Thyroid gland (tissue), 4 donors: Measurements from ENCODE around the gene FOSL1. TPM values are rescaled to one million over a fixed set of nuclear protein-coding genes. Genes with fewer than 3 reads are reported as not detected.

Source experiments
- DNase-seq, 2 donors: peaks; one replicate each; pipeline ENCODE4 v3.0.0-alpha.2; 2019
- H3K27ac ChIP-seq, 3 donors: fragments of 200-600 bp; sonication (generic); 1 replicate in 2 of 3; 2 replicates in 1 of 3; pipeline ENCODE4 v1.5.1; 2016 to 2019; ENCODE audit warnings: mild to moderate bottlenecking in 1 of 3, moderate library complexity in 1 of 3
- H3K27me3 ChIP-seq: fragments of 200-600 bp; sonication (generic); one replicate; pipeline ENCODE4 v1.5.1; 2019
- H3K36me3 ChIP-seq, 2 donors: fragments of 200-600 bp; sonication (generic); one replicate each; pipeline ENCODE4 v1.5.1; 2016 to 2019
- H3K4me1 ChIP-seq, 2 donors: fragments of 200-600 bp; sonication (generic); one replicate each; pipeline ENCODE4 v1.5.1; 2017 to 2019
- H3K4me3 ChIP-seq, 3 donors: fragments of 200-600 bp; sonication (generic); replicated peaks in 1 of 3; 1 replicate in 2 of 3; 2 replicates in 1 of 3; pipeline ENCODE4 v1.5.1; 2016; ENCODE audit warnings: mild to moderate bottlenecking in 1 of 3
- H3K9me3 ChIP-seq: fragments of 200-600 bp; sonication (generic); one replicate; pipeline ENCODE4 v1.5.1; 2017
- CTCF ChIP-seq, 6 experiments: fragments of 200-600 bp in 3 of 6; fragments of 450-650 bp in 3 of 6; sonication (generic) in 3 of 6; IDR thresholded peaks; one replicate each; pipeline ENCODE4 v1.5.1; 2016 to 2019; ENCODE audit warnings: antibody characterized with exemption in 6 of 6, mild to moderate bottlenecking in 2 of 6, inconsistent platforms in 1 of 6, moderate library complexity in 1 of 6
- POLR2A ChIP-seq, 2 donors: fragments of 450-650 bp; IDR thresholded peaks; one replicate each; pipeline ENCODE4 v1.6.1; 2017; ENCODE audit warnings: antibody characterized with exemption in 2 of 2, mild to moderate bottlenecking in 2 of 2, moderate library complexity in 1 of 2
- WGBS, 2 donors: methylation state at CpG; one replicate each; pipeline ENCODE4 v1.1.5; 2017; 5-methylcytosine and 5-hydroxymethylcytosine counted together
- intact Hi-C: fragments of 100-400 bp; cut with DNase I; formaldehyde crosslinking; loops from one replicate; pipeline ENCODE4 v1.15.1; 2023
- total RNA-seq, 4 donors: library from RNA; depleted of rRNA; stranded (reverse); fragments of >200 nt; gene quantifications; one replicate each; pipeline ENCODE4 v1.2.3, GENCODE V29; 2016

The FOSL1 gene
- total RNA-seq, 4 donors from 2014 or later: 0.33 to 1.6 (median 1.5) TPM

DNA sequence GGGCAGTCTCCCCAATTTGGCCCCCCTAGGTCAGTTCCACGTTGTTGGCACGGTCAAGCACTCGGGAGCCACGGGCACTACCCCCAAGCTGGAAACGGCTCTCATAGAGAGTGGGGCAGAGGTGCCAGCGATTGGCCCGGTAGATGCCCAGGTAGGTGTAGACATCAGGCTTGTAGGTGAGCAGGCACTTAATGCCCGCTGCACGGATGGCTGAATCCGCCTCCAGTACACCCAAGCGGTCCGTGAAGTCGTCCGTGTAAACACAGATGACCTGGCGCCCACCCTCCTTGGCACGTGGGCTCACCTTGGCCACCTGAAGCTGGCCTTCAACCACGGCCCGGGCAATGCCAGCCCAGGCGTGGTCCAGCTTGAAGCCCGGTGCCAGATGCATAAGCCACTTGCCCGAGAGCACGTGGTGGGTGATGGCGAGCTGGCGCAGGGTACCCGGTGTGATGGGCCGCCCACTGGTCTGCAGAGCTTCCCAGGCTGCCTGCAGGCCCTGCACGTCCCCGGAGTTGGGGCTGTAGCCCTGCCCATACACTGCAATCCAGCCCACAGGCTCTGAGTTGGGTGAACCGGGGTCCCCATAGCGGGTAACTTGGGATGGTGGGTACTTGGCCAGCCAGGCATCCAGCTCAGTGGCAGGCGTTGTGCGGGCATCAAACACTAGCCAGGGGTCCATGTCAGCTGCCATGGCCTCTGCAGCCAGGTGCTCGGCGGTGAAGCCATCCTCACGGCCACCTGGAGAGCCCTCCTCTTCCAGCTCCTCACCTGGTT is 17.4 kb upstream of the FOSL1 start:
- Histone ChIP-seq H3K4me3 (peak overlapping the region in 1 of 3 donors; percentile 84), H3K27me3 (no peaks in the 10 kb centered on the region), H3K4me1 (peaks cover 27 to 47% of the 10 kb centered on the region in 2 donors), H3K36me3 (peaks cover 0 to 8% of the 10 kb centered on the region in 2 donors), H3K27ac (peak overlapping the region in 2 of 3 donors; percentile 82 to 85), H3K9me3 (no peaks in the 10 kb centered on the region)
- no peak for TF ChIP-seq CTCF (IDR thresholded peaks at IDR 0.05)
- no peak for TF ChIP-seq POLR2A (IDR thresholded peaks at IDR 0.05)
- intact Hi-C loops: loop anchor here (5.0 kb wide), 1 partner anchor 45 kb away; the partner anchor contains the start of gene SART1
- peak; percentile 65 to 77 for DNase-seq
- 45 to 55% methylated on average over 6 to 22 of the region's 35 CpGs for WGBS, 2 donors

GRCh38 chr11:65917077-65917433 is 16.9 kb upstream of the FOSL1 start:
- TF ChIP-seq CTCF (IDR thresholded peaks at IDR 0.05): no peak
- no peak for TF ChIP-seq POLR2A (IDR thresholded peaks at IDR 0.05)
- H3K4me3 ChIP-seq: peak overlapping the region in 1 of 3 donors; percentile 84
- DNase-seq: no peak
- 96 to 100% methylated on average over 3 of the region's 3 CpGs for WGBS, 2 donors
- H3K27me3 ChIP-seq: no peaks in the 10 kb centered on the region
- peaks cover 27 to 50% of the 10 kb centered on the region in 2 donors for H3K4me1 ChIP-seq
- peak overlapping the region in 1 of 3 donors; percentile 73 for H3K27ac ChIP-seq
- H3K9me3 ChIP-seq: no peaks in the 10 kb centered on the region
- intact Hi-C loops: loop anchor here (5.0 kb wide), 1 partner anchor 45 kb away; the partner anchor contains the start of gene SART1
- peaks cover 0 to 3% of the 10 kb centered on the region in 2 donors for H3K36me3 ChIP-seq

- intact Hi-C loops: loop anchor here (5.0 kb wide), 1 partner anchor 46 kb away; the partner anchor contains the start of gene SART1
- H3K4me3 ChIP-seq: no peak overlapping the region
- peak overlapping the region in 2 of 3 donors; percentile 46 to 73 for H3K27ac ChIP-seq
- H3K9me3 ChIP-seq: no peaks in the 10 kb centered on the region
- 86 to 92% methylated on average over 7 of the region's 7 CpGs for WGBS, 2 donors
- no peak for DNase-seq
- no peaks in the 10 kb centered on the region for H3K36me3 ChIP-seq
- no peaks in the 10 kb centered on the region for H3K27me3 ChIP-seq
- no peak for TF ChIP-seq CTCF (IDR thresholded peaks at IDR 0.05)
- no peak for TF ChIP-seq POLR2A (IDR thresholded peaks at IDR 0.05)
- peaks cover 27 to 56% of the 10 kb centered on the region in 2 donors for H3K4me1 ChIP-seq
These were observed 16.2 kb upstream of the FOSL1 start for GRCh38 chr11:65916391-65916790.

GRCh38 chr11:65915821-65916251 is 15.6 kb upstream of the FOSL1 start:
- Histone ChIP-seq H3K27ac (peak overlapping the region in 2 of 3 donors; percentile 46 to 73), H3K4me3 (no peak overlapping the region), H3K9me3 (no peaks in the 10 kb centered on the region), H3K4me1 (peaks cover 24 to 52% of the 10 kb centered on the region in 2 donors), H3K36me3 (no peaks in the 10 kb centered on the region), H3K27me3 (no peaks in the 10 kb centered on the region)
- intact Hi-C loops: loop anchor here (5.0 kb wide), 1 partner anchor 46 kb away; the partner anchor contains the start of gene SART1
- DNase-seq: peak in 1 of 2 donors; percentile 42
- no peak for TF ChIP-seq POLR2A (IDR thresholded peaks at IDR 0.05)
- 45 to 56% methylated on average over 11 to 13 of the region's 13 CpGs for WGBS, 2 donors

- H3K4me3 ChIP-seq: no peak overlapping the region
- no peaks in the 10 kb centered on the region for H3K9me3 ChIP-seq
- TF ChIP-seq CTCF (IDR thresholded peaks at IDR 0.05) (no peak), POLR2A (IDR thresholded peaks at IDR 0.05) (no peak)
- peak overlapping the region in 2 of 3 donors; percentile 46 to 73 for H3K27ac ChIP-seq
- intact Hi-C loops: loop anchor here (5.0 kb wide), 1 partner anchor 47 kb away; the partner anchor contains the start of gene SART1
- no peak for DNase-seq
- no peaks in the 10 kb centered on the region for H3K27me3 ChIP-seq
- no peaks in the 10 kb centered on the region for H3K36me3 ChIP-seq
- 54 to 56% methylated on average over 9 to 10 of the region's 10 CpGs for WGBS, 2 donors
- H3K4me1 ChIP-seq: peaks cover 18 to 47% of the 10 kb centered on the region in 2 donors
These were observed 15.1 kb upstream of the FOSL1 start for GRCh38 chr11:65915101-65915820.
